Tibial artery (tissue), 4 donors: ENCODE measurements around the gene SIL1.
A peak's percentile ranks its signal among the peaks of the same experiment; 100 is the strongest.

ENCODE experiments used
- DNase-seq, 2 donors: peaks; one replicate each; pipeline ENCODE4 v3.0.0-alpha.2; 2019
- H3K27ac ChIP-seq, 2 donors: fragments of 200-600 bp; sonication (generic) in 1 of 2; 1 replicate in 1 of 2; 2 replicates in 1 of 2; pipeline ENCODE4 v1.5.1; 2018 to 2019; ENCODE audit warnings: mild to moderate bottlenecking in 1 of 2
- H3K27me3 ChIP-seq, 2 donors: fragments of 200-600 bp; sonication (generic) in 1 of 2; one replicate each; pipeline versions ENCODE4 v1.5.1 to v1.6.0; 2016 to 2019
- H3K36me3 ChIP-seq, 3 donors: fragments of 200-600 bp; sonication (generic) in 2 of 3; one replicate each; pipeline ENCODE4 v1.5.1; 2016 to 2019; ENCODE audit warnings: mild to moderate bottlenecking in 2 of 3
- H3K4me1 ChIP-seq, 4 donors: fragments of 200-600 bp; sonication (generic) in 2 of 4; 1 replicate in 3 of 4; 2 replicates in 1 of 4; pipeline ENCODE4 v1.5.1; 2016 to 2019
- H3K4me3 ChIP-seq, 2 donors: fragments of 200-600 bp; sonication (generic) in 1 of 2; 1 replicate in 1 of 2; 2 replicates in 1 of 2; pipeline ENCODE4 v1.5.1; 2018 to 2019; ENCODE audit warnings: mild to moderate bottlenecking in 2 of 2
- H3K9me3 ChIP-seq, 3 donors: fragments of 200-600 bp; sonication (generic) in 1 of 3; one replicate each; pipeline ENCODE4 v1.5.1; 2016 to 2019
- CTCF ChIP-seq, 2 experiments: fragments of 200-600 bp in 1 of 2; fragments of 450-650 bp in 1 of 2; IDR thresholded peaks; one replicate each; pipeline ENCODE4 v1.5.1; 2017 to 2019; ENCODE audit warnings: antibody characterized with exemption in 2 of 2, mild to moderate bottlenecking in 1 of 2, moderate library complexity in 1 of 2
- intact Hi-C: fragments of 100-400 bp; cut with DNase I; formaldehyde crosslinking; loops from one replicate; pipeline ENCODE4 v1.15.0; 2023; ENCODE audit warnings: low total_unique reads

The SIL1 gene

DNA sequence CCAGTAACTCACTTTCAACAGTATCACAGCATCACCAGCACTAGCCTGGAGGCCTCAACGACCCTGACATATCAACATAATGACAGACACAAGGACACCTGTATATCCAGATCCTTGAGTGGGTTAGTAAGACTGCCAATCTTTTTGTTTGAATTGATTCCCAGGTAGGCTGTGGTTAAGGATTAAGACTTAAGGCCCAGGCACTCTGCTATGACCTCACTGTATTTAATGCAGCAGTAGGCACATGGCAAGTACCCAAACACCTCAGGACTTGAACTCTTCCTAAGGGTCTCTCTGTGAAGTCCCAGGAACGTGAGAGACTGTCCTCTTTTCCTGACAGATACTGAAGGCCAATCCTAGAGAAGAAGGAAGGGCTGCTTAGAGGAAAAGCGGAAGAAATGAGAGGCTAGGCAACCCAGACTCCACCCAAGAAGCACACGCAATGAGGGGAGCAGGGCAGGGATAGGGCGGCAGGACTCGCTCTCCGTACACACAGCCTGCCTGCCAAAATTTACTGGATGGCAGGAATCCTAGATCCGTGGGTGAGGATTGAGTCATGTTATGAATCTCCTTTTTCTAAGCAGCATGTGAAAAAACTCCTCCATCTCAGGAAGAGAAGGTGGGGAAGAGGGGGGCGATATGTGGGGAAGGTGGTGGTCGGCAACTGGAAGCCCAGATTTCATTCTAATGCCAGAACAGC, 93.4 kb downstream of the SIL1 start:
- H3K27me3 ChIP-seq, result no peaks in the 10 kb centered on the region
- peak overlapping the region; percentile 3 to 23 for H3K4me3 ChIP-seq
- no peak for TF ChIP-seq CTCF (IDR thresholded peaks at IDR 0.05)
- no peaks in the 10 kb centered on the region for H3K36me3 ChIP-seq
- intact Hi-C loops, result loop anchor here (10.0 kb wide), 1 partner anchor 90 kb away; the partner anchor contains the start of gene SIL1
- peak; percentile 83 to 93 for DNase-seq
- no peaks in the 10 kb centered on the region for H3K9me3 ChIP-seq
- H3K27ac ChIP-seq, result peak overlapping the region; percentile 73 to 87
- peaks cover 0 to 60% (median 44%) of the 10 kb centered on the region in 4 donors for H3K4me1 ChIP-seq

DNA sequence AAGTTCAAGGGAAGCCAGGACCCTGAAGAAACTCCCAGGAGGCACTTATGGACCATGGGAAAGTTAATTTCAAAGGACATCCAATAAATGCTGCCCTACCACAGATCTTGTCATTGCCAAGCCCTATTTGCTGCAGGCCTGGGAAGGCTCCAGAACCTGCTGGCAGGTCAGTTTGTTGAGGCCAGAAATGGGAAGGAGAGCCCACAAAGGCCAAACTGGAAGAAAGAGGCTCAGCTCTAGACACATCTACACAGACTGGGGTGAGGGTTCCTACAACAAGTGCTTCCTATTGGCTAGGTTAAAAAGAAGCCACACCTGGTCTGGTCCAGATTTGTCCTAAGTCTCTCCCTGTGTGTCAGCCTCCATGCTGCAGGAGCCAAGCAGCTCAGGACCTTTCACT, 94.4 kb downstream of the SIL1 start:
- Histone ChIP-seq H3K36me3 (no peaks in the 10 kb centered on the region), H3K4me3 (no peak overlapping the region), H3K27ac (peak overlapping the region; percentile 73 to 87), H3K4me1 (peaks cover 0 to 50% (median 38%) of the 10 kb centered on the region in 4 donors), H3K27me3 (no peaks in the 10 kb centered on the region), H3K9me3 (no peaks in the 10 kb centered on the region)
- no peak for TF ChIP-seq CTCF (IDR thresholded peaks at IDR 0.05)
- DNase-seq, result no peak
- intact Hi-C loops, result loop anchor here (10.0 kb wide), 1 partner anchor 91 kb away; the partner anchor contains the start of gene SIL1

GRCh38 chr5:139100825-139101224, 97.3 kb downstream of the SIL1 start:
- intact Hi-C loops, result loop anchor here (10.0 kb wide), 1 partner anchor 94 kb away; the partner anchor contains the start of gene SIL1
- H3K27me3 ChIP-seq, result no peaks in the 10 kb centered on the region
- H3K4me1 ChIP-seq, result peaks cover 0 to 24% (median 18%) of the 10 kb centered on the region in 4 donors
- no peak for TF ChIP-seq CTCF (IDR thresholded peaks at IDR 0.05)
- no peak for DNase-seq
- H3K9me3 ChIP-seq, result no peaks in the 10 kb centered on the region
- no peaks in the 10 kb centered on the region for H3K36me3 ChIP-seq
- H3K4me3 ChIP-seq, result no peak overlapping the region
- no peak overlapping the region for H3K27ac ChIP-seq

- Histone ChIP-seq H3K27ac (no peak overlapping the region), H3K9me3 (no peaks in the 10 kb centered on the region), H3K27me3 (no peaks in the 10 kb centered on the region), H3K4me3 (no peak overlapping the region), H3K4me1 (peaks cover 0 to 11% (median 3%) of the 10 kb centered on the region in 4 donors), H3K36me3 (no peaks in the 10 kb centered on the region)
- intact Hi-C loops, result no loop called here
- no peak for TF ChIP-seq CTCF (IDR thresholded peaks at IDR 0.05)
- no peak for DNase-seq
Measured at GRCh38 chr5:139094154-139095131, 103.7 kb downstream of the SIL1 start.

DNA sequence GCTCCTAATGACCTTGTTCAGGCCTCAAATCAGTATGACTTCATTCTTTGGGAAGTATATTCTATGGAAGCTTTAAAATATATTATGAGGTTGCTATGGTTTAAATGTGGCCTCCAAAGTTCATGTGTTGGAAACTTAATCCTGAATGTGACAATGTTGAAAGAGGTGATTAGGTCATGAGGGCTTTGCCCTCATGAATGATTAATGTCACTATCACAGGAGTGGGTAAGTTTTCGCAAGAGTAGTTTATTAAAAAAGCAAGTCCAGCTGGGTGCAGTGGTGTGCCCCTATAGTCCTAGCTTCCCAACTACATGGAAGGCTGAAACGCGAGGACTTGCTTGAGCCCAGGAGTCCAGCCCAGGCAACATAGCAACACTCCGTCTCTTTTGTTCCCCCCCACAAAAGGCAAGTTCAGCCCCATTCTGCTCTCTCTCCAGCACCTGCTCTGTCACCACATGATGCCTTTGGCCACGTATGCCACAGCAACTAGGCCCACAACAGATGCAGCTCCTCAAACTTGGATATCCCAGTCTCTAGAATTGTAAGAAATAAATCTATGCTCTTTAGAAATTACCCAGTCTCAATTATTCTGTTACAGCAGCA, 105.3 kb downstream of the SIL1 start:
- Histone ChIP-seq H3K4me1 (peaks cover 0 to 11% (median 3%) of the 10 kb centered on the region in 4 donors), H3K27me3 (no peaks in the 10 kb centered on the region), H3K36me3 (no peaks in the 10 kb centered on the region), H3K4me3 (no peak overlapping the region), H3K9me3 (no peaks in the 10 kb centered on the region), H3K27ac (no peak overlapping the region)
- no peak for DNase-seq
- TF ChIP-seq CTCF (IDR thresholded peaks at IDR 0.05), result no peak
- intact Hi-C loops, result no loop called here
